ENCODE data around the gene NFKBIL1.

DNA sequence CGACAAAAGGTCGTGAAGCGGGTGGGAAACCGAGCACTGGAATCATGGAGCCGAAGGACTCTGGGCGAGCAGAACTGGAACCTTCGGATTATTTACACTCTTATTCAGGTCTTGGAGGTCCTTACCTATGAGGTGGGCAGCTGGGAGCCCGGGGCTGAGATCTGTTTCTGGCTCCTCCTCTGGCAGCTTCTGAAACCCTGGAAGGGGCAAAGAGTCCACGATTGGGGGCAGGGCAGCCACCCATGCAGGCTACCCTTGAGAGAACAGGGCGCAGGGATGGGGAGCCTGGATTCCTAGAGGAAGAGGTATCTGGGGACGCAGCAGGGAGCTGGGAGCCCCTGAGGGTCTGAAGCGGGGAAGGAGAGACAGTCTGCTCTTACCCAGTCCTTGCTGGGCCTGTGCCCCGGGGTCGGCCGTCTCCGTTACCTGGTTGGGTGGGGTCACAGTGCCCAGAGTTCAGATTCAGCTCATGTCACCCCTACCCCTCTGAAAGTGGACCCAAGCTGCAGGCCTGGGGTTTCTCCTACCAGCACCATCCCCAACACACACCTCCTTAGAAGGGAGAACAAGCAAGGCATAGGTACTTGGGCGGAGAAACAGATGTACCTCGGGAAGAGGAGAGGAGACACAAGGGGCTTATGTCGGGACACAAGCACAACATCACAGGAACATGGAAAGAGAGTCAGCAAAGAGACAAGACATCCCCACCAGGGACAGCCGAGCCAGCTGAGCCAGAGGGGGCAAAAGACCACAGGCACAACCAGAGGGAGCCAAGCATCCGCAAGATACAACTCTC is 34.2 kb downstream of the NFKBIL1 start:
- TF ChIP-seq FOXK2 (IDR thresholded peaks at IDR 0.05): no peak
- TF ChIP-seq FOXA1 (IDR thresholded peaks at IDR 0.05): no peak
- no peak for TF ChIP-seq SUZ12 (IDR thresholded peaks at IDR 0.05)
- TF ChIP-seq TARDBP (IDR thresholded peaks at IDR 0.05): no peak
- no peak for TF ChIP-seq HDGF (IDR thresholded peaks at IDR 0.05; ENCODE audit: borderline replicate concordance)
- no peak for TF ChIP-seq FOXM1 (IDR thresholded peaks at IDR 0.05; ENCODE audit: borderline replicate concordance)
- TF ChIP-seq BHLHE40 (IDR thresholded peaks at IDR 0.05; ENCODE audit: borderline replicate concordance): no peak
- no peak for TF ChIP-seq SP1 (IDR thresholded peaks at IDR 0.05)
- TF ChIP-seq CTBP1 (IDR thresholded peaks at IDR 0.05; ENCODE audit: borderline replicate concordance): no peak
- TF ChIP-seq ELF4 (IDR thresholded peaks at IDR 0.05): no peak
- TF ChIP-seq L3MBTL2 (conservative IDR thresholded peaks at IDR 0.05): no peak
- no peak for TF ChIP-seq ARNT (IDR thresholded peaks at IDR 0.05)
